ENCODE measurements around the gene RBKS. TPM values are rescaled to one million over a fixed set of nuclear protein-coding genes. Genes with fewer than 3 reads are reported as not detected.

RBKS gene
- total RNA-seq, 1 experiment from 2014 or later: 3.3 TPM

DNA sequence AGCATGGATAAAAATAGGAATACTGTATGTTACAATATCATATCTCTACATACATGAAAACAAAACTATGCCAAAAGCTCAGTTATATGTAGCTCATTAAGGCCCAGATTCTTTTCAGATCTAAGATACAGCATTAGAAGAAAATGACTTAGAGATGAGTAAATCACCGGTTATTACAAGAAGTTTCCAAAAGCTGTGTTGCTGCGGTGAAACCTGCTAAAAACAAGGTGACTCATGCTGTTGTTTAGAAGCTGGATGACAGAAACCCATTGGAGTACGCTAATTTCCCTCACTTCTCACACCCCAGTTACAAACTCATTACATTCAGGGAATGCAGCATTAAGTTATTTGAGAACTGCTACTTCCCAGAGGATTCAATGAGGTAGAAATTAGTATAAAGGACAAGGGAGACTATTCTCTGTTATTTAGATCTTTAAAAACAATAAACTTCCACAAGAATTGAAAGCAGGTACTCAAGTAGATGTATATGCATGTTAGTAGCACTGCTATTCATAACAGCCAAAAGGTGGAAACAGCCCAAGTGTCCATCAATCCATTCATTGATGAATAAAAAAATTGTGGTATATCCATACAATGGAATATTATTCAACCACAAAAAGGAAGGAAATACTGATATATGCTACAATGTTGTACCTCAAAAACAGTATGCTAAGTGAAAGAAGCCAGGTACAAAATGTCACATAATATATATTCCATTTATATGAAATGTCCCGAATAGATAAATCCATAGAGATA is 32.6 kb downstream of the RBKS start:
- CTCF ChIA-PET: no interaction called here
- no TSS peak for BruUV-seq (replicated peaks)
- DNase-seq: no peak
- Mint-ChIP-seq H3K27me3 (ENCODE audit: unreplicated experiment) (no peaks in the 10 kb centered on the region), H3K27ac (ENCODE audit: unreplicated experiment) (no peak overlapping the region), H3K4me1 (ENCODE audit: low read depth, unreplicated experiment) (peaks cover 33% of the 10 kb centered on the region), H3K9me3 (ENCODE audit: low read depth, unreplicated experiment) (peaks cover 3% of the 10 kb centered on the region), H3K4me3 (ENCODE audit: low read depth, unreplicated experiment) (no peak overlapping the region), H3K36me3 (ENCODE audit: insufficient read depth, unreplicated experiment) (no peaks in the 10 kb centered on the region)
- intact Hi-C loops (cut with micrococcal nuclease; ENCODE audit: unreplicated experiment): loop anchor here (5.0 kb wide), 1 partner anchor 35 kb away; no protein-coding TSS in a partner anchor
- TF ChIP-seq, protein P1, sequence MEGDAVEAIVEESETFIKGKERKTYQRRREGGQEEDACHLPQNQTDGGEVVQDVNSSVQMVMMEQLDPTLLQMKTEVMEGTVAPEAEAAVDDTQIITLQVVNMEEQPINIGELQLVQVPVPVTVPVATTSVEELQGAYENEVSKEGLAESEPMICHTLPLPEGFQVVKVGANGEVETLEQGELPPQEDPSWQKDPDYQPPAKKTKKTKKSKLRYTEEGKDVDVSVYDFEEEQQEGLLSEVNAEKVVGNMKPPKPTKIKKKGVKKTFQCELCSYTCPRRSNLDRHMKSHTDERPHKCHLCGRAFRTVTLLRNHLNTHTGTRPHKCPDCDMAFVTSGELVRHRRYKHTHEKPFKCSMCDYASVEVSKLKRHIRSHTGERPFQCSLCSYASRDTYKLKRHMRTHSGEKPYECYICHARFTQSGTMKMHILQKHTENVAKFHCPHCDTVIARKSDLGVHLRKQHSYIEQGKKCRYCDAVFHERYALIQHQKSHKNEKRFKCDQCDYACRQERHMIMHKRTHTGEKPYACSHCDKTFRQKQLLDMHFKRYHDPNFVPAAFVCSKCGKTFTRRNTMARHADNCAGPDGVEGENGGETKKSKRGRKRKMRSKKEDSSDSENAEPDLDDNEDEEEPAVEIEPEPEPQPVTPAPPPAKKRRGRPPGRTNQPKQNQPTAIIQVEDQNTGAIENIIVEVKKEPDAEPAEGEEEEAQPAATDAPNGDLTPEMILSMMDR (IDR thresholded peaks at IDR 0.05; ENCODE audit: unreplicated experiment): no peak

DNA sequence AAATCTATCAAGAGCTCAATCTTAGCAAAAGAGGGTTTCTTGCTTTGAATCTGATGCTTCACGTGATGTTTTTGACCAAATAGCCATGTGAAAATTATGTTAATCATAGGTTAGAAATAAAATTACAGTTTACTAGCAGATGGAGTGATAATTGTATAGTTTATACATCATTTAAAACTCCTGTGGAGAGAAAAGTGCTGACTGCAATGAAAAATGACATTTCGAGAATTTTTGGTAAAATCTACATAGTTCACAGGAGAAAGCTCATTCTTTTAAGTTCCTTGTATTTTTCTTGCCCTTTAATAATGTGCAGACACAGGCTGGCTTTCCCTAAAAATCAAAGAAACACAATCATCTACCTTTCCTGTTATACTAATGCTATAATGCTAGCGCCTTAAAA is 33.2 kb downstream of the RBKS start:
- H3K4me1 Mint-ChIP-seq (ENCODE audit: low read depth, unreplicated experiment): peaks cover 33% of the 10 kb centered on the region
- TF ChIP-seq, protein P1 (IDR thresholded peaks at IDR 0.05; ENCODE audit: unreplicated experiment): no peak
- no TSS peak for BruUV-seq (replicated peaks)

DNA sequence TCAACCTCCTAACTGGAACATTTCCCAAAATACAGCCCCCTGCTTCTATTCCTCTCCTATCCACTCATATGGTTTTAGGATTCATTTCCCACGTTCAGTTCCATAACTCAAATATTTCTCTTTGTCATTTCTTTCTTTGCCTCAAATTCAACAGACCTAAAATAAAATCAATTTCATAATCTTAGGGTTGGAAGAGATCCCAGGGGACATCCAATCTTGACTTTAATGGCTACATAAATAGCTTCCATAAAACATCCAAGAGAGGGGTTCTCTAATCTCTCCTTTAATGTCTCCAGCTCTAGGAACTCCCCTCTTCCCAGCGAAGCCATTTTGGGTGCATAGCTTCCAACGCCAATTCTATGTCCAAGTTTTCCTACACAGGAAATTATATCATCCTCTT is 33.8 kb downstream of the RBKS start:
- Mint-ChIP-seq H3K36me3 (ENCODE audit: insufficient read depth, unreplicated experiment) (no peaks in the 10 kb centered on the region), H3K9me3 (ENCODE audit: low read depth, unreplicated experiment) (peaks cover 3% of the 10 kb centered on the region), H3K4me1 (ENCODE audit: low read depth, unreplicated experiment) (peaks cover 33% of the 10 kb centered on the region), H3K27ac (ENCODE audit: unreplicated experiment) (no peak overlapping the region), H3K4me3 (ENCODE audit: low read depth, unreplicated experiment) (no peak overlapping the region), H3K27me3 (ENCODE audit: unreplicated experiment) (no peaks in the 10 kb centered on the region)
- no TSS peak for BruUV-seq (replicated peaks)
- no peak for DNase-seq
- CTCF ChIA-PET: interaction anchor here (0.6 kb wide), 1 partner anchor 587 kb away, joined by 4 read pairs; no protein-coding TSS in a partner anchor
- TF ChIP-seq, protein P1 (IDR thresholded peaks at IDR 0.05; ENCODE audit: unreplicated experiment): no peak
- intact Hi-C loops (cut with micrococcal nuclease; ENCODE audit: unreplicated experiment): loop anchor here (5.0 kb wide), 1 partner anchor 34 kb away; no protein-coding TSS in a partner anchor

More for the DNA sequence above, 33.2 kb downstream of the RBKS start:
- H3K27ac Mint-ChIP-seq (ENCODE audit: unreplicated experiment): no peak overlapping the region
- peaks cover 3% of the 10 kb centered on the region for H3K9me3 Mint-ChIP-seq (ENCODE audit: low read depth, unreplicated experiment)
- no peaks in the 10 kb centered on the region for H3K27me3 Mint-ChIP-seq (ENCODE audit: unreplicated experiment)
- CTCF ChIA-PET: no interaction called here
- no peak for DNase-seq
- intact Hi-C loops (cut with micrococcal nuclease; ENCODE audit: unreplicated experiment): loop anchor here (5.0 kb wide), 1 partner anchor 35 kb away; no protein-coding TSS in a partner anchor
- H3K36me3 Mint-ChIP-seq (ENCODE audit: insufficient read depth, unreplicated experiment): no peaks in the 10 kb centered on the region
- no peak overlapping the region for H3K4me3 Mint-ChIP-seq (ENCODE audit: low read depth, unreplicated experiment)

DNA sequence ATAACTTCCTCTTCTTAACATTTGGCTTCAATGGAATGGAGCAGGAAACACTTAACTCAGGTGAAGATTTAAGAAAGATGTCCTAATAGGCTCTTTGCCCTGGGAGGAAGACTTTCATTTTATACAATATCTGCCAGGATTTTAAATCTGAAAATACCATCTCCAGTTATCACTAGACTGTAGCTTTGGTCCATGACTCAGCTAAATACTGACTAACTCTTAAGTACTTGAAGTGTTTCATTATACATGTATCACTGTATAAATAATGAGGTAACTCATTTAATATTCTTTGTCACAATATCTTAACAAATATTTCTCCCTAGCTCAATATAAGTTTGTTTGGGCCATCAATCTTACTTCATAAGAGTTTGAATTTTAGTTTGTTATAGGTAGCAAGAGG is 34.7 kb downstream of the RBKS start:
- CTCF ChIA-PET: interaction anchor here (0.6 kb wide), 2 partner anchors 132 to 817 kb away, joined by 3 read pairs; no protein-coding TSS in a partner anchor
- peaks cover 5% of the 10 kb centered on the region for H3K9me3 Mint-ChIP-seq (ENCODE audit: low read depth, unreplicated experiment)
- no peak overlapping the region for H3K4me3 Mint-ChIP-seq (ENCODE audit: low read depth, unreplicated experiment)
- TF ChIP-seq, protein P1 (IDR thresholded peaks at IDR 0.05; ENCODE audit: unreplicated experiment): no peak
- peak overlapping the region; percentile 34 for H3K27ac Mint-ChIP-seq (ENCODE audit: unreplicated experiment)
- no peaks in the 10 kb centered on the region for H3K27me3 Mint-ChIP-seq (ENCODE audit: unreplicated experiment)
- H3K4me1 Mint-ChIP-seq (ENCODE audit: low read depth, unreplicated experiment): peaks cover 33% of the 10 kb centered on the region
- H3K36me3 Mint-ChIP-seq (ENCODE audit: insufficient read depth, unreplicated experiment): no peaks in the 10 kb centered on the region
- intact Hi-C loops (cut with micrococcal nuclease; ENCODE audit: unreplicated experiment): loop anchor here (5.0 kb wide), 1 partner anchor 33 kb away; no protein-coding TSS in a partner anchor
- BruUV-seq (replicated peaks): no TSS peak
- DNase-seq: no peak
